Smooth muscle cell (in vitro differentiated cells): Measurements from ENCODE around the gene FLACC1. TPM values are rescaled to one million over a fixed set of nuclear protein-coding genes. Genes with fewer than 3 reads are reported as not detected.

Source experiments
- DNase-seq: peaks from one replicate; lab custom pipeline; 2025; ENCODE audit not compliant: unreplicated experiment; lab: John Stamatoyannopoulos, UW
- H2AFZ ChIP-seq: fragments of 200-600 bp; sonication (generic); 2 replicates; pipeline ENCODE4 v1.6.0; 2016; ENCODE audit warnings: antibody characterized with exemption, low read depth, mild to moderate bottlenecking
- H3F3A ChIP-seq: fragments of 200-600 bp; sonication (generic); 2 replicates; pipeline ENCODE4 v1.6.0; 2017; ENCODE audit warnings: antibody characterized with exemption, low read depth
- H3K27ac ChIP-seq: fragments of 200-600 bp; sonication (generic); 2 replicates; pipeline ENCODE4 v1.5.1; 2016; ENCODE audit warnings: low read depth, mild to moderate bottlenecking
- H3K27me3 ChIP-seq: fragments of 200-600 bp; sonication (generic); 2 replicates; pipeline ENCODE4 v1.6.1; 2016; ENCODE audit warnings: low read depth, mild to moderate bottlenecking
- H3K36me3 ChIP-seq: fragments of 200-600 bp; sonication (generic); 2 replicates; pipeline ENCODE4 v1.5.1; 2016; ENCODE audit warnings: low read depth
- H3K4me1 ChIP-seq: fragments of 200-600 bp; sonication (generic); 2 replicates; pipeline ENCODE4 v1.5.1; 2016; ENCODE audit warnings: low read depth
- H3K4me2 ChIP-seq: fragments of 200-600 bp; sonication (generic); 2 replicates; pipeline ENCODE4 v1.6.0; 2016; ENCODE audit warnings: mild to moderate bottlenecking
- H3K4me3 ChIP-seq: fragments of 200-600 bp; sonication (generic); 2 replicates; pipeline ENCODE4 v1.5.1; 2016; ENCODE audit warnings: mild to moderate bottlenecking
- H3K79me2 ChIP-seq: fragments of 200-600 bp; sonication (generic); 2 replicates; pipeline ENCODE4 v1.6.0; 2016; ENCODE audit warnings: low read depth, mild to moderate bottlenecking
- H3K9ac ChIP-seq: fragments of 200-600 bp; sonication (generic); 2 replicates; pipeline ENCODE4 v1.6.0; 2016; ENCODE audit warnings: low read depth
- H3K9me3 ChIP-seq: fragments of 200-600 bp; sonication (generic); replicated peaks from 2 replicates; pipeline ENCODE4 v1.5.1; 2016; ENCODE audit warnings: low read depth
- H4K20me1 ChIP-seq: fragments of 200-600 bp; sonication (generic); 2 replicates; pipeline ENCODE4 v1.6.0; 2016; ENCODE audit warnings: low read depth
- CTCF ChIP-seq: fragments of 200-600 bp; sonication (generic); IDR thresholded peaks from 2 replicates; pipeline ENCODE4 v1.5.1; 2017; ENCODE audit warnings: borderline replicate concordance, mild to moderate bottlenecking, antibody characterized with exemption; ENCODE audit not compliant: insufficient read depth, poor library complexity, severe bottlenecking
- WGBS: methylation state at CpG from one replicate; pipeline ENCODE4 v1.1.7; 2016; ENCODE audit warnings: low lambda C conversion rate; 5-methylcytosine and 5-hydroxymethylcytosine counted together
- polyA plus RNA-seq: library from polyadenylated mRNA; unstranded; fragments of >200 nt; fragmentation: Nextera tagmentation; extraction: Ambion mirVana; gene quantifications from 2 replicates; pipeline ENCODE4 v1.2.1, GENCODE V29; 2016
- total RNA-seq: library from RNA; depleted of rRNA; stranded (reverse); fragments of >200 nt; gene quantifications from 2 replicates; pipeline ENCODE4 v1.2.3, GENCODE V29; 2014

FLACC1 gene
- total and polyA plus RNA-seq, 2 experiments from 2014 or later = 0.76 TPM; not detected in 1

GRCh38 chr2:201327678-201328077, 29.5 kb downstream of the FLACC1 start:
- H3K4me2 ChIP-seq = no peak overlapping the region
- WGBS = 84% methylated on average over 3 of the region's 3 CpGs
- H3K9me3 ChIP-seq = no peaks in the 10 kb centered on the region
- no peaks in the 10 kb centered on the region for H3K27me3 ChIP-seq
- no peaks in the 10 kb centered on the region for H3K36me3 ChIP-seq
- no peak overlapping the region for H2AFZ ChIP-seq
- no peak overlapping the region for H3K9ac ChIP-seq
- H3K27ac ChIP-seq = no peak overlapping the region
- no peaks in the 10 kb centered on the region for H3K79me2 ChIP-seq
- no peak for DNase-seq
- H3K4me1 ChIP-seq = no peaks in the 10 kb centered on the region
- no peak overlapping the region for H3K4me3 ChIP-seq
- H4K20me1 ChIP-seq = no peaks in the 10 kb centered on the region
- no peaks in the 10 kb centered on the region for H3F3A ChIP-seq
- no peak for TF ChIP-seq CTCF

- no peaks in the 10 kb centered on the region for H3F3A ChIP-seq
- no peak overlapping the region for H2AFZ ChIP-seq
- peaks cover 4% of the 10 kb centered on the region for H3K9me3 ChIP-seq
- DNase-seq = no peak
- TF ChIP-seq CTCF = no peak
- no peaks in the 10 kb centered on the region for H3K36me3 ChIP-seq
- H4K20me1 ChIP-seq = no peaks in the 10 kb centered on the region
- no peak overlapping the region for H3K27ac ChIP-seq
- H3K4me2 ChIP-seq = no peak overlapping the region
- H3K9ac ChIP-seq = no peak overlapping the region
- no peak overlapping the region for H3K4me3 ChIP-seq
- H3K4me1 ChIP-seq = no peaks in the 10 kb centered on the region
- H3K79me2 ChIP-seq = no peaks in the 10 kb centered on the region
- no peaks in the 10 kb centered on the region for H3K27me3 ChIP-seq
Observed at GRCh38 chr2:201322772-201323171, 34.4 kb downstream of the FLACC1 start.

GRCh38 chr2:201320701-201321100, 36.4 kb downstream of the FLACC1 start:
- Histone ChIP-seq H3K4me1 (no peaks in the 10 kb centered on the region), H3K27me3 (no peaks in the 10 kb centered on the region), H3F3A (no peaks in the 10 kb centered on the region), H3K4me3 (no peak overlapping the region), H3K79me2 (no peaks in the 10 kb centered on the region), H3K27ac (no peak overlapping the region), H3K36me3 (no peaks in the 10 kb centered on the region), H3K4me2 (no peak overlapping the region), H2AFZ (no peak overlapping the region), H3K9me3 (peaks cover 4% of the 10 kb centered on the region), H3K9ac (no peak overlapping the region), H4K20me1 (no peaks in the 10 kb centered on the region)
- WGBS = 91% methylated on average over 4 of the region's 4 CpGs
- TF ChIP-seq CTCF = no peak
- no peak for DNase-seq

GRCh38 chr2:201320257-201320656, 36.9 kb downstream of the FLACC1 start:
- Histone ChIP-seq H3K9ac (no peak overlapping the region), H3K4me1 (no peaks in the 10 kb centered on the region), H3K27me3 (no peaks in the 10 kb centered on the region), H4K20me1 (no peaks in the 10 kb centered on the region), H3K79me2 (no peaks in the 10 kb centered on the region), H3K9me3 (peaks cover 4% of the 10 kb centered on the region), H3K36me3 (no peaks in the 10 kb centered on the region), H3F3A (no peaks in the 10 kb centered on the region), H2AFZ (no peak overlapping the region), H3K27ac (no peak overlapping the region), H3K4me2 (no peak overlapping the region), H3K4me3 (no peak overlapping the region)
- no peak for TF ChIP-seq CTCF
- no peak for DNase-seq
- 89% methylated on average over 4 of the region's 4 CpGs for WGBS
